ENCODE measurements around the gene METTL21A. TPM values are rescaled to one million over a fixed set of nuclear protein-coding genes. Genes with fewer than 3 reads are reported as not detected.

The METTL21A gene
- total and polyA plus RNA-seq, 2 of the 4 experiments (the other 2 are of a cell fraction): 5.9 to 11.6 TPM

DNA sequence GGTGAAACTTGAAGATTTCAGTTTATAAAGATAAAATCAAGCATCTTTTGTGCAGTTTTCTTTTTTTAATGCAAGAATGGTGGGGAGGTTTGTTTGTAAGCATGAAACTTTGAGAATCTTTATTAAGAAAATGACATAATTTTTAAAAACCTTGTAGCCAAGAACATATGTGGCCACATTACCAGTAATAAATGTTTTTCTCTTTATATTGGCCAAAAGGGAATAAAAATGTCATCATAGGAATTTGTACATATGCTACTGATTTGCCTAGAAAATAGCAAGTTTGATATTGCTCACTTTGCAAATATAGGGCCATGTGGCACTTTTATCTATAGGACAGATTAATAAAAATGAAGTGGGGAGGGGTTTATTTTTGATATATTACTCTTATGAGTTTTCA, 25.6 kb downstream of the METTL21A start:
- H2BK15ac ChIP-seq (ENCODE audit: low read depth, low read length): no peak overlapping the region
- 0 out of 2 replicates have a peak, but pooled peaks cover 3% of the 10 kb centered on the region for H3K4me1 ChIP-seq (ENCODE audit: control insufficient read depth, insufficient read depth, low read length)
- no peak overlapping the region for H2BK5ac ChIP-seq (ENCODE audit: low read depth, low read length, poor library complexity, severe bottlenecking)
- in situ Hi-C loops (cut with MboI; ENCODE audit: low sequenced_read_pairs): no loop called here
- H3K23ac ChIP-seq (ENCODE audit: low read depth, low read length): no peak overlapping the region
- peaks cover 9 to 11% of the 10 kb centered on the region in 2 experiments; a peak in 3 of 4 replicates for H3K79me1 ChIP-seq (ENCODE audit: low read depth in 1 of 2, low read length in 2 of 2)
- no peak for ATAC-seq (ENCODE audit: low read depth)
- H3K4ac ChIP-seq (ENCODE audit: low read depth, low read length): no peak overlapping the region
- no peak overlapping the region for H3K14ac ChIP-seq (replicated peaks; ENCODE audit: low read depth, low read length)
- H4K8ac ChIP-seq (ENCODE audit: low read depth in 2 of 2, low read length in 2 of 2): no peak overlapping the region; a peak in 1 of 4 replicates
- H3K9me3 ChIP-seq (ENCODE audit: control insufficient read depth, insufficient read depth, low read length): no peaks in the 10 kb centered on the region
- TF ChIP-seq MAZ (IDR thresholded peaks at IDR 0.05; ENCODE audit: borderline replicate concordance, low read depth, low read length): no peak
- TF ChIP-seq POLR2A (IDR thresholded peaks at IDR 0.05; ENCODE audit: low read depth, low read length): no peak
- TF ChIP-seq RFX5 (IDR thresholded peaks at IDR 0.05; ENCODE audit: low read depth, low read length): no peak
- TF ChIP-seq, protein P1, sequence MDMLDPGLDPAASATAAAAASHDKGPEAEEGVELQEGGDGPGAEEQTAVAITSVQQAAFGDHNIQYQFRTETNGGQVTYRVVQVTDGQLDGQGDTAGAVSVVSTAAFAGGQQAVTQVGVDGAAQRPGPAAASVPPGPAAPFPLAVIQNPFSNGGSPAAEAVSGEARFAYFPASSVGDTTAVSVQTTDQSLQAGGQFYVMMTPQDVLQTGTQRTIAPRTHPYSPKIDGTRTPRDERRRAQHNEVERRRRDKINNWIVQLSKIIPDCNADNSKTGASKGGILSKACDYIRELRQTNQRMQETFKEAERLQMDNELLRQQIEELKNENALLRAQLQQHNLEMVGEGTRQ (IDR thresholded peaks at IDR 0.05; ENCODE audit: low read depth, low read length): no peak
- no peak for TF ChIP-seq SMC3 (IDR thresholded peaks at IDR 0.05; ENCODE audit: low read depth, low read length)
- no peak for TF ChIP-seq BHLHE40 (IDR thresholded peaks at IDR 0.05; ENCODE audit: low read depth, low read length)
- TF ChIP-seq RAD21 (IDR thresholded peaks at IDR 0.05; ENCODE audit: low read length): no peak
- TF ChIP-seq RCOR1 (IDR thresholded peaks at IDR 0.05; ENCODE audit: insufficient replicate concordance, low read length): no peak
- TF ChIP-seq, protein P2, sequence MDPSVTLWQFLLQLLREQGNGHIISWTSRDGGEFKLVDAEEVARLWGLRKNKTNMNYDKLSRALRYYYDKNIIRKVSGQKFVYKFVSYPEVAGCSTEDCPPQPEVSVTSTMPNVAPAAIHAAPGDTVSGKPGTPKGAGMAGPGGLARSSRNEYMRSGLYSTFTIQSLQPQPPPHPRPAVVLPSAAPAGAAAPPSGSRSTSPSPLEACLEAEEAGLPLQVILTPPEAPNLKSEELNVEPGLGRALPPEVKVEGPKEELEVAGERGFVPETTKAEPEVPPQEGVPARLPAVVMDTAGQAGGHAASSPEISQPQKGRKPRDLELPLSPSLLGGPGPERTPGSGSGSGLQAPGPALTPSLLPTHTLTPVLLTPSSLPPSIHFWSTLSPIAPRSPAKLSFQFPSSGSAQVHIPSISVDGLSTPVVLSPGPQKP (IDR thresholded peaks at IDR 0.05; ENCODE audit: borderline replicate concordance, low read depth, low read length): no peak
- no peak for TF ChIP-seq MAFK (IDR thresholded peaks at IDR 0.05; ENCODE audit: low read depth, low read length)
- no peak for TF ChIP-seq CHD1 (IDR thresholded peaks at IDR 0.05; ENCODE audit: low read depth, low read length)
- TF ChIP-seq, protein P3, sequence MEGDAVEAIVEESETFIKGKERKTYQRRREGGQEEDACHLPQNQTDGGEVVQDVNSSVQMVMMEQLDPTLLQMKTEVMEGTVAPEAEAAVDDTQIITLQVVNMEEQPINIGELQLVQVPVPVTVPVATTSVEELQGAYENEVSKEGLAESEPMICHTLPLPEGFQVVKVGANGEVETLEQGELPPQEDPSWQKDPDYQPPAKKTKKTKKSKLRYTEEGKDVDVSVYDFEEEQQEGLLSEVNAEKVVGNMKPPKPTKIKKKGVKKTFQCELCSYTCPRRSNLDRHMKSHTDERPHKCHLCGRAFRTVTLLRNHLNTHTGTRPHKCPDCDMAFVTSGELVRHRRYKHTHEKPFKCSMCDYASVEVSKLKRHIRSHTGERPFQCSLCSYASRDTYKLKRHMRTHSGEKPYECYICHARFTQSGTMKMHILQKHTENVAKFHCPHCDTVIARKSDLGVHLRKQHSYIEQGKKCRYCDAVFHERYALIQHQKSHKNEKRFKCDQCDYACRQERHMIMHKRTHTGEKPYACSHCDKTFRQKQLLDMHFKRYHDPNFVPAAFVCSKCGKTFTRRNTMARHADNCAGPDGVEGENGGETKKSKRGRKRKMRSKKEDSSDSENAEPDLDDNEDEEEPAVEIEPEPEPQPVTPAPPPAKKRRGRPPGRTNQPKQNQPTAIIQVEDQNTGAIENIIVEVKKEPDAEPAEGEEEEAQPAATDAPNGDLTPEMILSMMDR (conservative IDR thresholded peaks at IDR 0.05; ENCODE audit: low read depth, low read length): no peak
- no peak overlapping the region; the same call in 1 of the 2 replicates for H3K18ac ChIP-seq (ENCODE audit: low read depth, low read length)
- H3K27ac ChIP-seq (ENCODE audit: insufficient read depth, low read length): no peak overlapping the region
- no peak overlapping the region for H2AK5ac ChIP-seq (ENCODE audit: low read depth, low read length)
- no peak overlapping the region for H4K5ac ChIP-seq (ENCODE audit: low read depth, low read length)
- BruUV-seq (replicated peaks): no TSS peak
- H3K9ac ChIP-seq (ENCODE audit: low read depth, low read length): no peak overlapping the region
- no peaks in the 10 kb centered on the region for H3K27me3 ChIP-seq (ENCODE audit: control insufficient read depth, insufficient read depth, low read length)
- no peak for DNase-seq
- no peak overlapping the region for H2BK120ac ChIP-seq (ENCODE audit: low read depth, low read length)
- peaks cover 16% of the 10 kb centered on the region for H3K36me3 ChIP-seq (ENCODE audit: control insufficient read depth, insufficient read depth, low read length)
- H2AK9ac ChIP-seq (replicated peaks; ENCODE audit: low read depth, low read length, poor library complexity): no peak overlapping the region
- no peak overlapping the region for H3K4me3 ChIP-seq (ENCODE audit: insufficient read depth, low read depth, low read length)
- H4K91ac ChIP-seq (ENCODE audit: insufficient read depth, low read depth, low read length): no peak overlapping the region
- ChIA-PET POLR2A (ENCODE audit: unreplicated experiment) (no interaction called here), CTCF (no interaction called here)
- no peak overlapping the region for H3K4me2 ChIP-seq (ENCODE audit: low read depth, low read length)
- no peaks in the 10 kb centered on the region; the same call in 1 of the 2 replicates for H3K9me1 ChIP-seq (ENCODE audit: insufficient read depth, low read length)
- no peak overlapping the region for H2AFZ ChIP-seq (replicated peaks; ENCODE audit: low read length, poor library complexity)
- dilution Hi-C loops (cut with HindIII; ENCODE audit: low sequenced_read_pairs, unreplicated experiment): no loop called here
- H3K56ac ChIP-seq (ENCODE audit: extremely low read depth, insufficient read depth, low read length): no peak overlapping the region
- no peaks in the 10 kb centered on the region for H4K20me1 ChIP-seq (ENCODE audit: insufficient read depth, low read length)
- no peak overlapping the region for H2BK20ac ChIP-seq (ENCODE audit: low read depth, low read length)
- intact Hi-C loops (cut with micrococcal nuclease): no loop called here
